Gastrocnemius medialis (tissue), 4 donors: ENCODE measurements around the gene TOMM40L.

ENCODE experiments used
- CTCF ChIP-seq, 5 experiments: fragments of 450-650 bp in 3 of 5; fragments of 200-600 bp in 2 of 5; sonication (generic) in 2 of 5; IDR thresholded peaks in 4 of 5; conservative IDR thresholded peaks in 1 of 5; 1 replicate in 4 of 5; 2 replicates in 1 of 5; pipeline ENCODE4 v1.5.1; 2016 to 2019; ENCODE audit warnings: antibody characterized with exemption in 5 of 5, mild to moderate bottlenecking in 3 of 5, moderate library complexity in 3 of 5
- POLR2A ChIP-seq, 2 donors: fragments of 450-650 bp; IDR thresholded peaks; one replicate each; pipeline ENCODE4 v1.6.1; 2017; ENCODE audit warnings: antibody characterized with exemption in 2 of 2, mild to moderate bottlenecking in 2 of 2, moderate library complexity in 2 of 2

GRCh38 chr1:161207173-161207572, 18.7 kb upstream of the TOMM40L start:
- TF ChIP-seq CTCF (IDR thresholded peaks at IDR 0.05 in 4 of 5, conservative IDR thresholded peaks at IDR 0.05 in 1 of 5) (no peak), POLR2A (IDR thresholded peaks at IDR 0.05) (peak; percentile 53 to 54)
